GM12872 (cell line): ENCODE data around the gene TMEM132A.

Source experiments
- CTCF ChIP-seq: IDR thresholded peaks from 3 replicates; pipeline ENCODE4 v1.5.1; 2011; ENCODE audit warnings: low read depth, mild to moderate bottlenecking, low read length, moderate library complexity; ENCODE audit not compliant: insufficient read depth

TMEM132A gene

GRCh38 chr11:60880643-60881282 is 43.5 kb upstream of the TMEM132A start:
- TF ChIP-seq CTCF, result no peak

- peak; percentile 66 for TF ChIP-seq CTCF
Measured at GRCh38 chr11:60887556-60887955, 36.7 kb upstream of the TMEM132A start.

- TF ChIP-seq CTCF, result no peak
Measured at GRCh38 chr11:60889869-60890311, 34.4 kb upstream of the TMEM132A start.

GRCh38 chr11:60890696-60891095 is 33.6 kb upstream of the TMEM132A start:
- TF ChIP-seq CTCF, result no peak

- TF ChIP-seq CTCF, result no peak
Measured at GRCh38 chr11:60891103-60891741, 33.0 kb upstream of the TMEM132A start.

GRCh38 chr11:60895687-60896086 is 28.6 kb upstream of the TMEM132A start:
- TF ChIP-seq CTCF, result no peak

GRCh38 chr11:60897496-60897895 is 26.8 kb upstream of the TMEM132A start:
- no peak for TF ChIP-seq CTCF
